GM04504 (cell line): Measurements from ENCODE around the gene TMIGD3.

Source experiments
- DNase-seq: peaks from one replicate; pipeline ENCODE4 v3.0.0-alpha.2; 2012; ENCODE audit warnings: low read depth

The TMIGD3 gene

GRCh38 chr1:111507411-111508201 lies 4.2 kb upstream of the TMIGD3 start:
- DNase-seq: peak; percentile 26

GRCh38 chr1:111506561-111506960 lies 3.1 kb upstream of the TMIGD3 start:
- DNase-seq: no peak

GRCh38 chr1:111505641-111506119 lies 2.2 kb upstream of the TMIGD3 start:
- no peak for DNase-seq

- DNase-seq: no peak
Observed at GRCh38 chr1:111504097-111504496, 664 bp upstream of the TMIGD3 start.

- DNase-seq: no peak
Observed at GRCh38 chr1:111501645-111502044, 1.8 kb downstream of the TMIGD3 start.

- DNase-seq: no peak
Observed at GRCh38 chr1:111499026-111499785, 4.2 kb downstream of the TMIGD3 start.

- no peak for DNase-seq
Observed at GRCh38 chr1:111497592-111497991, 5.8 kb downstream of the TMIGD3 start.

GRCh38 chr1:111496398-111496797 lies 7.0 kb downstream of the TMIGD3 start:
- DNase-seq: no peak

GRCh38 chr1:111491070-111491469 lies 12.4 kb downstream of the TMIGD3 start:
- no peak for DNase-seq

- no peak for DNase-seq
Observed at GRCh38 chr1:111490220-111490619, 13.2 kb downstream of the TMIGD3 start.

GRCh38 chr1:111489604-111490003 lies 13.8 kb downstream of the TMIGD3 start:
- DNase-seq: no peak

- no peak for DNase-seq
Observed at GRCh38 chr1:111488669-111489068, 14.8 kb downstream of the TMIGD3 start.

GRCh38 chr1:111487133-111487532 lies 16.3 kb downstream of the TMIGD3 start:
- DNase-seq: no peak

- DNase-seq: no peak
Observed at GRCh38 chr1:111486431-111486830, 17.0 kb downstream of the TMIGD3 start.

GRCh38 chr1:111484391-111485026 lies 18.9 kb downstream of the TMIGD3 start:
- peak; percentile 1 for DNase-seq

- no peak for DNase-seq
Observed at GRCh38 chr1:111483876-111484275, 19.6 kb downstream of the TMIGD3 start.

- peak; percentile 16 for DNase-seq
Observed at GRCh38 chr1:111483166-111483565, 20.3 kb downstream of the TMIGD3 start.

- DNase-seq: peak; percentile 54
Observed at GRCh38 chr1:111481387-111482221, 21.8 kb downstream of the TMIGD3 start.

- no peak for DNase-seq
Observed at GRCh38 chr1:111480674-111481073, 22.8 kb downstream of the TMIGD3 start.

GRCh38 chr1:111476761-111477309 lies 26.6 kb downstream of the TMIGD3 start:
- no peak for DNase-seq

GRCh38 chr1:111476214-111476613 lies 27.2 kb downstream of the TMIGD3 start:
- DNase-seq: no peak

GRCh38 chr1:111475701-111476100 lies 27.7 kb downstream of the TMIGD3 start:
- DNase-seq: no peak
